ENCODE measurements around the gene DICER1.

DICER1 gene

DNA sequence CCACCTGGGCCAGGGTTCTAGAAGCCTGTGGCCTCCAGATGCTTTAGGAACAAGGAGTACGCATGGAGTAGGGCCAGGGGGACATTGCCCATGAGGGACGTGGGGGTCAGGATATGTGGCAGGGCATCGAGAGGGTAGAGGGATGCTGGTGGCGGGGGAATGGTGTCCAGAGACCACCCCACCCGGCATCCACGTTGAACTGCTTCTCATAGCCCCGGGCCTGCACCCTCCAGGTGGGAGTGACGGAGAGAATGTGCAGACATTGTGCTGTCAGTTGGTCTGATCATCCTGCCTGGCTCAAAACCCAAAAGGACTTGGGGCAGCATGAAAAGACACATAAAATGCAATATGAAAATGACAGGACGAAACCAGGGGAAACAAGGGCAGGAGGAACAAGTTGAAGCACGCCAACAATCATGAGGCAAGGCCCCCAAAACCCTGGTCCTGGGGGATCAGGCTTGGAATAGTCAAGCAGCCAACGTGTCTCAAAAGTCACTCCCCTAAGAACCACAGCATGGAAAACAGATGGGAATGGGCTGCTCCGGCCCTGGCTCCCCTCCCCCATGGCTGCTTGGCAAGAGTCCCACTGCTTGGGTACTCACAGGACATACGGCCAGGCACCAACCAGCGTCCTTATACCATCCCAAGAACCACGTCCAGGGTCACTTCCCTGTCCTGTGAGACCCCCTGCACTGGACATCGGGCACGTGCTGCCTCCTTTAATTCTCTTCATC is 117.9 kb downstream of the DICER1 start:
- Histone ChIP-seq H3K4me3 (ENCODE audit: low read length, poor library complexity, severe bottlenecking) (no peak overlapping the region), H2AFZ (ENCODE audit: low read length) (no peak overlapping the region), H3K9ac (ENCODE audit: low read depth, low read length, poor library complexity, severe bottlenecking) (no peak overlapping the region), H4K20me1 (ENCODE audit: insufficient read depth, low read length, poor library complexity, severe bottlenecking) (no peaks in the 10 kb centered on the region), H3K4me1 (ENCODE audit: insufficient read depth, low read length, poor library complexity, severe bottlenecking) (no peaks in the 10 kb centered on the region), H3K79me2 (ENCODE audit: insufficient read depth, low read length) (no peaks in the 10 kb centered on the region), H3K4me2 (ENCODE audit: low read depth, low read length, poor library complexity, severe bottlenecking) (no peak overlapping the region), H3K36me3 (ENCODE audit: insufficient read depth, low read length) (no peaks in the 10 kb centered on the region), H3K9me3 (ENCODE audit: insufficient read depth, low read depth, low read length) (no peaks in the 10 kb centered on the region), H3K27me3 (ENCODE audit: insufficient read depth, low read length, poor library complexity, severe bottlenecking) (no peaks in the 10 kb centered on the region), H3F3A (ENCODE audit: low read depth) (no peaks in the 10 kb centered on the region), H3K9me2 (replicated peaks; ENCODE audit: low read depth, low read length) (no peaks in the 10 kb centered on the region)
- no peak for TF ChIP-seq CTCF (conservative IDR thresholded peaks at IDR 0.05; ENCODE audit: low read length)
- TF ChIP-seq EZH2phosphoT487 (IDR thresholded peaks at IDR 0.05; ENCODE audit: borderline replicate concordance), result no peak

- Histone ChIP-seq H3K9me3 (ENCODE audit: insufficient read depth, low read depth, low read length) (no peaks in the 10 kb centered on the region), H3K9me2 (replicated peaks; ENCODE audit: low read depth, low read length) (no peaks in the 10 kb centered on the region), H3K4me3 (ENCODE audit: low read length, poor library complexity, severe bottlenecking) (no peak overlapping the region), H3K4me2 (ENCODE audit: low read depth, low read length, poor library complexity, severe bottlenecking) (no peak overlapping the region), H3K9ac (ENCODE audit: low read depth, low read length, poor library complexity, severe bottlenecking) (no peak overlapping the region), H3K79me2 (ENCODE audit: insufficient read depth, low read length) (no peaks in the 10 kb centered on the region), H3K36me3 (ENCODE audit: insufficient read depth, low read length) (no peaks in the 10 kb centered on the region), H4K20me1 (ENCODE audit: insufficient read depth, low read length, poor library complexity, severe bottlenecking) (no peaks in the 10 kb centered on the region), H3K4me1 (ENCODE audit: insufficient read depth, low read length, poor library complexity, severe bottlenecking) (no peaks in the 10 kb centered on the region), H3K27me3 (ENCODE audit: insufficient read depth, low read length, poor library complexity, severe bottlenecking) (no peaks in the 10 kb centered on the region), H2AFZ (ENCODE audit: low read length) (no peak overlapping the region), H3F3A (ENCODE audit: low read depth) (no peaks in the 10 kb centered on the region)
- TF ChIP-seq CTCF (conservative IDR thresholded peaks at IDR 0.05; ENCODE audit: low read length) (no peak), EZH2phosphoT487 (IDR thresholded peaks at IDR 0.05; ENCODE audit: borderline replicate concordance) (no peak)
These were observed 118.6 kb downstream of the DICER1 start for GRCh38 chr14:95038521-95039250.

DNA sequence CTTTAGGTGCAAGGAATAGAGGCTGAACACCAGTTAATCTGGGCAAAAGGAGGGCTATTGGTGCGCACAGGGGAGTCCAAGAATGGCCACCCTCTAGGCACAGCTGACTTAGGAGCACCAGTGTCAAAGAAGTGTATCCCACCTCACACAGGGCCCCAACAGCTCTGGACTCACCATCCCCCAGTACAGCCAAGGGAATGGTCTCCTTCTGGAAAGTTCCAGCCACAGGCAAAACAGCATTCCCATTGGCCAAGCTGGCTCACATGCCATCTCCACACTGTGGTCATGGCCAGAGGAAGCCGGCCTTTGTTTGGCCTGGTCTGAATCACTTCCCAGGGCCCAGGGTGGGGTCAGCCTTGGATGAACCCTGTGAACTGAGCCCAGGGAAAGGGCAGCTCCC is 120.1 kb downstream of the DICER1 start:
- H3K9ac ChIP-seq (ENCODE audit: low read depth, low read length, poor library complexity, severe bottlenecking), result no peak overlapping the region
- no peaks in the 10 kb centered on the region for H3K79me2 ChIP-seq (ENCODE audit: insufficient read depth, low read length)
- H3K4me1 ChIP-seq (ENCODE audit: insufficient read depth, low read length, poor library complexity, severe bottlenecking), result no peaks in the 10 kb centered on the region
- no peak overlapping the region for H2AFZ ChIP-seq (ENCODE audit: low read length)
- H3K27me3 ChIP-seq (ENCODE audit: insufficient read depth, low read length, poor library complexity, severe bottlenecking), result no peaks in the 10 kb centered on the region
- TF ChIP-seq EZH2phosphoT487 (IDR thresholded peaks at IDR 0.05; ENCODE audit: borderline replicate concordance) (no peak), CTCF (conservative IDR thresholded peaks at IDR 0.05; ENCODE audit: low read length) (no peak)
- no peaks in the 10 kb centered on the region for H4K20me1 ChIP-seq (ENCODE audit: insufficient read depth, low read length, poor library complexity, severe bottlenecking)
- no peaks in the 10 kb centered on the region for H3K9me2 ChIP-seq (replicated peaks; ENCODE audit: low read depth, low read length)
- no peaks in the 10 kb centered on the region; the same call in 1 of the 2 replicates for H3K9me3 ChIP-seq (ENCODE audit: insufficient read depth, low read depth, low read length)
- H3K36me3 ChIP-seq (ENCODE audit: insufficient read depth, low read length), result no peaks in the 10 kb centered on the region
- H3K4me3 ChIP-seq (ENCODE audit: low read length, poor library complexity, severe bottlenecking), result no peak overlapping the region
- no peaks in the 10 kb centered on the region for H3F3A ChIP-seq (ENCODE audit: low read depth)
- H3K4me2 ChIP-seq (ENCODE audit: low read depth, low read length, poor library complexity, severe bottlenecking), result no peak overlapping the region

Data from Loucy (cell line).